HepG2 (cell line): ENCODE results near the gene SELENOS. TPM values are rescaled to one million over a fixed set of nuclear protein-coding genes. Genes with fewer than 3 reads are reported as not detected.
A peak's percentile ranks its signal among the peaks of the same experiment; 100 is the strongest.

Source experiments
- CAMTA2 ChIP-seq: sonication (generic); formaldehyde crosslinking; IDR thresholded peaks from 2 replicates; pipeline ENCODE4 v1.4.0; 2020; ENCODE audit warnings: mild to moderate bottlenecking, missing genetic modification reagents, borderline replicate concordance
- DMTF1 ChIP-seq: sonication (generic); formaldehyde crosslinking; IDR thresholded peaks from 2 replicates; pipeline ENCODE4 v1.4.0; 2020; ENCODE audit warnings: mild to moderate bottlenecking, missing genetic modification reagents
- GLI4 ChIP-seq: sonication (generic); formaldehyde crosslinking; IDR thresholded peaks from 2 replicates; pipeline ENCODE4 v1.5.1; 2020; ENCODE audit warnings: missing genetic modification reagents, mild to moderate bottlenecking, moderate library complexity, borderline replicate concordance
- KLF12 ChIP-seq: sonication (generic); formaldehyde crosslinking; IDR thresholded peaks from 2 replicates; pipeline ENCODE4 v1.4.0; 2020; ENCODE audit warnings: missing genetic modification reagents, borderline replicate concordance
- MIER2 ChIP-seq: IDR thresholded peaks from 2 replicates; pipeline ENCODE4 v1.6.1; 2016; ENCODE audit warnings: missing biosample characterization, missing genetic modification reagents
- NAIF1 ChIP-seq: sonication (generic); formaldehyde crosslinking; IDR thresholded peaks from 2 replicates; pipeline ENCODE4 v1.5.0; 2020; ENCODE audit warnings: mild to moderate bottlenecking, missing genetic modification reagents, borderline replicate concordance
- SRSF4 ChIP-seq: fragments of 200-400 bp; formaldehyde crosslinking; IDR thresholded peaks from one replicate; pipeline ENCODE4 v1.6.1; 2018; ENCODE audit warnings: mild to moderate bottlenecking, low read depth, low read length, moderate library complexity; ENCODE audit not compliant: poor library complexity, severe bottlenecking
- TRIM24 ChIP-seq: sonication (generic); formaldehyde crosslinking; IDR thresholded peaks from 2 replicates; pipeline ENCODE4 v1.8.0; 2022; ENCODE audit warnings: mild to moderate bottlenecking, missing genetic modification reagents
- YEATS2 ChIP-seq: sonication (generic); formaldehyde crosslinking; IDR thresholded peaks from 2 replicates; pipeline ENCODE4 v1.4.0; 2020; ENCODE audit warnings: missing genetic modification reagents, borderline replicate concordance
- ZBTB14 ChIP-seq: sonication (generic); formaldehyde crosslinking; IDR thresholded peaks from 2 replicates; pipeline ENCODE4 v1.4.0; 2020; ENCODE audit warnings: missing genetic modification reagents
- ZBTB2 ChIP-seq: sonication (generic); formaldehyde crosslinking; IDR thresholded peaks from 2 replicates; pipeline ENCODE4 v1.8.0; 2022; ENCODE audit warnings: low read depth, missing genetic modification reagents
- ZFP41 ChIP-seq: sonication (generic); formaldehyde crosslinking; IDR thresholded peaks from 2 replicates; pipeline ENCODE4 v1.4.0; 2020; ENCODE audit warnings: mild to moderate bottlenecking, missing genetic modification reagents, borderline replicate concordance
- ZNF260 ChIP-seq: sonication (generic); formaldehyde crosslinking; IDR thresholded peaks from 2 replicates; pipeline ENCODE4 v1.4.0; 2020; ENCODE audit warnings: missing genetic modification reagents, low read depth, mild to moderate bottlenecking, borderline replicate concordance
- ZNF276 ChIP-seq: sonication (generic); formaldehyde crosslinking; IDR thresholded peaks from 2 replicates; pipeline ENCODE4 v1.4.0; 2020; ENCODE audit warnings: mild to moderate bottlenecking, low read depth, missing genetic modification reagents
- ZNF333 ChIP-seq: sonication (generic); formaldehyde crosslinking; IDR thresholded peaks from 2 replicates; pipeline ENCODE4 v1.4.0; 2020; ENCODE audit warnings: mild to moderate bottlenecking, missing genetic modification reagents, borderline replicate concordance
- ZNF546 ChIP-seq: sonication (generic); formaldehyde crosslinking; conservative IDR thresholded peaks from 2 replicates; pipeline ENCODE4 v1.8.1; 2023; ENCODE audit warnings: mild to moderate bottlenecking, missing genetic modification reagents
- ZNF597 ChIP-seq: sonication (generic); formaldehyde crosslinking; IDR thresholded peaks from 2 replicates; pipeline ENCODE4 v1.5.0; 2020; ENCODE audit warnings: missing genetic modification reagents
- ZNF703 ChIP-seq: sonication (generic); formaldehyde crosslinking; IDR thresholded peaks from 2 replicates; pipeline ENCODE4 v1.5.1; 2020; ENCODE audit warnings: missing genetic modification reagents, mild to moderate bottlenecking, moderate library complexity, borderline replicate concordance
- polyA plus RNA-seq, 8 experiments: library from polyadenylated mRNA; depleted of rRNA in 3 of 8; stranded (reverse) in 7 of 8; unstranded in 1 of 8; fragments of >200 nt; fragmentation: Illumina TruSeq in 4 of 8; extraction: Trizol in 4 of 8; gene quantifications; 2 replicates each; pipeline versions ENCODE4 v1.2.1 to v1.2.3, GENCODE V29; 2011 to 2016; ENCODE audit warnings: low read depth in 4 of 8, missing spikeins in 1 of 8, mixed read lengths in 1 of 8; ENCODE audit not compliant: insufficient read depth in 1 of 8
- total RNA-seq, 5 experiments: library from RNA; depleted of rRNA; stranded (reverse); fragments of >200 nt; fragmentation: Illumina TruSeq; extraction: Trizol; gene quantifications; 2 replicates each; pipeline ENCODE4 v1.2.3, GENCODE V29; 2016; ENCODE audit warnings: low read depth in 1 of 5

SELENOS gene
- total and polyA plus RNA-seq, 2 of the 13 experiments (the other 11 are each of a cell fraction or from before 2014, with no cell fraction given): 63.0 to 66.1 TPM

GRCh38 chr15:101294731-101295606, 17.7 kb upstream of the SELENOS start, which contains the start of gene SNRPA1 (continued):
- no peak for TF ChIP-seq ZNF597
- TF ChIP-seq DMTF1 (CRISPR knock-in tag): no peak
- no peak for TF ChIP-seq SRSF4
- TF ChIP-seq ZFP41 (CRISPR knock-in tag): peak; percentile 51; the same call in 1 of the 2 replicates
- peak; percentile 77; the same call in 1 of the 2 replicates for TF ChIP-seq ZNF333 (CRISPR knock-in tag)
- TF ChIP-seq ZNF276 (CRISPR knock-in tag): peak; percentile 91
- peak; percentile 94 for TF ChIP-seq ZBTB2 (CRISPR knock-in tag)
- peak; percentile 35; the same call in 1 of the 2 replicates for TF ChIP-seq ZNF703 (CRISPR knock-in tag)
- TF ChIP-seq ZNF546 (CRISPR knock-in tag): peak; percentile 93
- TF ChIP-seq GLI4 (CRISPR knock-in tag): no peak
- TF ChIP-seq TRIM24: no peak
- 0 out of 2 replicates have a peak, but pooled peaks have one; percentile 12 for TF ChIP-seq MIER2 (CRISPR knock-in tag)
- TF ChIP-seq CAMTA2: peak; percentile 78; the same call in 1 of the 2 replicates
- TF ChIP-seq ZBTB14 (CRISPR knock-in tag): peak; percentile 97
- peak; percentile 79; the same call in 1 of the 2 replicates for TF ChIP-seq NAIF1 (CRISPR knock-in tag)
- peak; percentile 82 for TF ChIP-seq KLF12 (CRISPR knock-in tag)
- TF ChIP-seq ZNF260 (CRISPR knock-in tag): no peak
- peak; percentile 98 for TF ChIP-seq YEATS2 (CRISPR knock-in tag)
